GM08714 (cell line): ENCODE measurements around the gene CAPN9.
"Not testable (repeated sequence)": the region's sequence is repeated elsewhere in the genome, so short reads cannot be mapped to it uniquely, and the experiment has no call there.

Source experiments
- H3K4me3 ChIP-seq: fragments of 200-500 bp; sonication (Bioruptor generic); 2 replicates; pipeline ENCODE4 v1.5.1; 2014; ENCODE audit warnings: mild to moderate bottlenecking, low read length, inconsistent platforms
- ZNF274 ChIP-seq: IDR thresholded peaks from 2 replicates; pipeline ENCODE4 v1.6.1; 2012; ENCODE audit warnings: mild to moderate bottlenecking, low read depth, low read length

CAPN9 gene

DNA sequence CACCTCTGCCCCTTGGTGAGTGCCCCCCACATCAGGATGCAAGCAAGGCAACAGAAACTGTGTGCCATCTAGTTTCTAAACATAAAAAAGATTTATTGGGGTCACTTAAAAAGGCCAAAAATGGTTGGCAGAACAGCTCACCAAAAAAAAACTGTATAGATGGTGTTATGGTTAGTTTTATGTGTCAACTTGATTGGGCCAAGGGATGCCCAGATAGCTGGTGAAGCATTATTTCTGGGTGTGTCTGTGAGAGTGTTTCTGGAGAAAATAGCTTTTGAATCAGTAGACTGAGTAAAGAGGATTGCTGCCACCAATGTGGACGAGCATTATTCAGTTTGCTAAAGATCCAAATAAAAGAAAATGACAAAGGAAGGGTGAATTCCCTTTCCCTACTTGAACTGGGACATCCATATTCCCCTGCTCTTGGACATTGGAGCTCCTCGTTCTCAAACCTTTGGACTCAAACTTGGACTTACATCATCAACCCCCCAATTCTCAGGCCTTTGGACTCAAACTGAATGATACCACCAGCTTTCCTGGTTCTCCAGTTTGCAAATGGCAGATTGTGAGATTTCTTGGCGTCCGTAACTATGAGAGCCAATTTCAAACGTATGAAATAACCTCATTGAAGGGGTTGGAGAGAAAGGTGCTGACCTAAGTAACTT lies 16.9 kb downstream of the CAPN9 start:
- TF ChIP-seq ZNF274: no peak

DNA sequence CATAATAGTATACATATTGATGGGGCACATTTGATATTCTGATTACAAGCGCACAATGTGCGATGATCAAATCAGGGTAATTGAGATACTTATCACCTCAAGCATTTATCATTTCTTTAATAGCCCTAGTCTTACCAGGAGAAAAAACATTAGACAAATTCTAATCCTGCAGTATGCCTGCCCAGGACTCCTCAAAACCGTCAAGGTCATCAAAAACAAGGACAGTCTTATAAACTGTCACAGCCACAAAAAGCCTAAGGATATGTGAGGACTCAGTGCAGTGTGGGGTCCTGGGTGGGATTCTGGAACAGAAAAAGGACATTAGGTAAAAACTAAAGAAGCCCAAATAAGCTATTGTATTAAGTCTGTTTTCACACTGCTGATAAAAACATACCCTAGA lies 19.1 kb downstream of the CAPN9 start:
- TF ChIP-seq ZNF274: no peak
- H3K4me3 ChIP-seq: no peak overlapping the region

More for the DNA sequence above, 16.9 kb downstream of the CAPN9 start:
- no peak overlapping the region for H3K4me3 ChIP-seq

DNA sequence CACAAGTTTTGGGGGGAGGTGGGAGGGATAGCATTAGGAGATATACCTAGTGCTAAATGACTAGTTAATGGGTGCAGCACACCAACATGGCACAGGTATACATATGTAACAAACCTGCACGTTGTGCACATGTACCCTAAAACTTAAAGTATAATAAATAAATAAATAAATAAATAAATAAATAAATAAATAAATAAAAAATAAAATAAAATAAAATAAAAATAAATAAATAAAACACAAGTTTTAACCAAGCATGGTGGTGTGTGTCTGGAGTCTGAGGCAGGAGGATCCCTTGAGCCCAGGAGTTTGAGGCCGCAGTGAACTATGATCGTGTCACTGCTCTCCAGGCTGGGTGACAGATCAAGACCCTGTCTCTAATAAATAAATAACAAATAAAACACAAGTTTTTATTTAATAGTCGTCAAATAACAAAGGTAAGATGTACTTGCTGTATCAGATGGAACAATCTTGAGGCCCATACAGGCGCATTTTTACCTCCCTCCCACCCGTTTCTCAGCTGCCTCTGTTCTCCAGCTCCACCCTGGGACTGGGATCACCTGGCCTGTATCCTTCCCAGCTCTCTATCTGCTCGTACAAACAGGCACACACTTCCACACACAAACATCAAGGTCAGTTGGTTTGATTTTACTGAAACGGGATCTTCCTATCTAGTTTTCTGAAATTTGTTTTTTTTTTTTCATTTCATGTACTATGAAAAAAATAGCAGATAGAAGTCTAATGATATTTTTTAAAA lies 20.8 kb downstream of the CAPN9 start:
- H3K4me3 ChIP-seq: not testable (repeated sequence)

DNA sequence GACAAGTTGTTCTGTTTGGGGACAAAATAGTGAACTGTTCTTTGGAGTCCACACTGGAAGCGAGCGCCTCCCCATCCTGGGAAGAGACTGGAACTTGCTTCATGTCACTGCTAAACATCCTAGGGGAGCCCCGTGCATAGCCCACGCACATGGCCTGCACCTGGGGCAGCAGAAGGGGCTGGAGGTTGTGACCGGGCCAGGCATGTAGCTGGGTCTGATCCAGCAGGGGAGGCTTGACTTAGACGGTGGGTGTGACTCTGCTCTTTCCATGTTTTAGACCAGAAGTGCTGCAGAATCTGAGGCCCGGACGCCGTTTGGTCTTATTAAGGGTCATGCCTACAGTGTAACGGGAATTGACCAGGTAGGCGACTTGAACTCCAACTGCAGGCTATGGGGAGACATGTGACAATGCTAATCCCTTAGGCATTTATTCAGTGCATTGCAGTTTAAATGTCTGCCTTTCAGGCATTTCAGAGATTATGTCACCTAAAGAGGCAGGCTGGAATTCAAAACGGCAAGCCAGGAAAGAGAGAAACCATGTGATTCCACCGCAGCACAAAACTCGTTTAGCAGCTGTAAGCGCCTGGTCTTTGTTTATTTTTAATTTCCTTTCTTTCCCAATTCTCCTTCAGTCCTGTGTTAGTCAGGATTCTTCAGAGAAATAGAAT lies 21.8 kb downstream of the CAPN9 start:
- TF ChIP-seq ZNF274: no peak
- H3K4me3 ChIP-seq: no peak overlapping the region

DNA sequence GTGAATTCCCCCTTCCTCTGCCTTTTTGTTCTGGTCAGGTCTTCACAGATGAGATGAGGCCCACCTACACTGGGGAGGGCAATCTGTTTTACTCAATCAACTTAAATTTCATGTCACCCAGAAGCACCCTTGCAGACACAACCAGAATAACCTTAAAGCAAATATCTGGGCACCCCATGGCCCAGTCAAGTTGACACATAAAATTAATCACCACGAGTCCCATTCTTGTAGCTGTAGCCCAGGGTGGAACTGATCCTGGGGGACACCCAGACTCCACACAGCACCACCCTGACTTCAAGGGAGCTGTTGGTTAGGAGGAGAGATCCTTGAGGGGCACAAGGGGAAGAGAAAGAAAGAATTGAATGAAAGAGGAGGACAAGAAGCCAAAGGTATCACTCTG lies 23.1 kb downstream of the CAPN9 start:
- no peak for TF ChIP-seq ZNF274
- H3K4me3 ChIP-seq: no peak overlapping the region

DNA sequence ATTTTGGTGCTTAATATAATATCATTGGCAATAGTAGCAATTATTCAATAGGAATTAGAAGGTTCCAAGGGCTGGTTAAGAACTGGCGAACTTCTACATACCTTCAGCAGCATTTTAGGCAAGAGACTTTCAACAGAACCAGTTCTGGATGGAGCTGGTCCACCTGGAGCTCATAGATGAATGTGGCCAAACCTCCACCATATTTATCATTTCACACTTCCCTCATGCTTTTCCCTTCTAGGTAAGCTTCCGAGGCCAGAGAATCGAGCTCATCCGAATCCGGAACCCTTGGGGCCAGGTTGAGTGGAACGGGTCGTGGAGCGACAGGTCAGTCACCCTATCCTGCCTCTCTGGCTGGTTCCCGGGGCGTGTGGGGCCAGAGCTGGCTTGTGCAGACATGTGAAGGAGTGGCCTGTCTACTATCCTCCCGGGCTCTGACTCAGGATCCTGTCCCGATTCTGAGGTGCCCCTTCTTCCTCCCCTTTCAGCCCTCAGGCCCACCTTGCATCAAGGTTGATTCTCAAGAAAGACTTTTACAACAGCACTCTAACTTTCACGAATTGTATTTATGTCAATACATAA lies 24.7 kb downstream of the CAPN9 start:
- no peak for TF ChIP-seq ZNF274
- H3K4me3 ChIP-seq: no peak overlapping the region

DNA sequence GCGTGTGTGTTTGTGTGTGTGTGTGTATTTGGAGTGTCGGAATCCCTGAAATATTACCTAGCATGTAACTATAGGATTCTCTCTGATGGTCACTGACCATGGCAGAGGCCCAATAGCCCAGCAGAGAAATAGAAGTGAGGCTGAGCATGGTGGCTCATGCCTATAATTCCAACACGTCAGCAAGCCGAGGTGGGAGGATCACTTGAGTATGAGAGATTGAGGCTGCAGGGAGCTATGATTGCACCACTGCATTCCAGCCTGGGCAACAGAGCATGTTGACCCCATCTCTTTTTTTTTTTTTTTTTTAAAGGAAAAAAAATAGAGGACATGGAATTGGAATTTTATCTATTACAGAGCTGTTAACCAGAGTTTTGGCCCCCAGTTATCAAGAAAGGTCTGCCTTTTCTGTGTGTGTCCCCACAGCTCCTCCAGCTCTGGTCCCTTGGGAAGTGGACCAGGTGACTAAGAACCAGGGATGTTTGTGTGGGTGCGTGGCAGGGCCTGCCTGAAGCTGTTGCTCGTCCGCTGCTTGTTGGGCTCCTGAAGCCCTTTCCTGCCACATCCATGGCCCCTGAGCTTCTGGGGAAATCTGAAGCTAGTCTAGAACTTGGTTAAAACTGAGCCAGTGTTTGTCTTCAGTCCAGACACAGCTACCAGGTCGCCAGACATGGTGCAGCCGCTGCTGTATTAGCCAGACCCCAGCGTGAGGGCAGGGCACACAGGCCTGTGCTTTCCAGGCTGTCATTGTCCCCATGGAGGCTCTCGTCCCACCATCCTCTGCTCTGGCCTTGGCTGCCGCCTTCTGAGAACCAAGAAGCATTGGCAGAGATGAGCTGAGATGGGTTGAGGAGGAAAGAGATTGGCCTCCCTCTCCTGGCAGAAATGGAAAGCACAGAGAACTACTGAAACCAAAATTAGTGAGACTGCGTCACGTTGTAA lies 25.5 kb downstream of the CAPN9 start:
- TF ChIP-seq ZNF274: no peak
- H3K4me3 ChIP-seq: no peak overlapping the region

DNA sequence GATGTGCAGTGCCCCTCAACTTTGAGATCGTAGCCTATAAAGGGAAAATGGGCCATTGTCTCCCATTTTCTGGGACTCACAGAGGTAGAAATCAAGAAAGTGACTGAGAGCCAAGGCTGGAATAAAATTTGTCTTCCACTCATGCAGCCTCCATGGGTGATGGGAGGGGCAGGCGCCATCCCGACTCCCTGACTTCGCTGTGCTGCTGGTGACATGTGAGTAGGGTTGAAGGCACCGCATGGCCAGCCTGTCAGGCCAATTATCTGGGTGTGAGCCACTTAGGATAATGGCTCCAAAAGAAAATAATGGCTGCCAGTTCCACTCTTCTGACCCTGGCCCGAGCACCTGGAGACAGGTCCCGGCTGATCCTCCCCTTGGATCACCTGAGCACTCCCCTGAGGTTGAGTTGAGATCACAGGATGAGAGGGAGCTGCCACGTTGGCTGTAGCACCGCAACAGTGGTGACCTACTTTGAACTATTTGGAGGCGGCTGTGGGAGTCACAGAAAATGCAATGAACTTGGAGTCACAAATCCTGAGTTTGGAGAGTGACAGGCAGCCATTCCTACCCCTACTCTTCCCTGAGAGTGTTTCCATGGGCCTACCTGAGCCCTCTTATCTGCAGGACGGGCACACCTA lies 26.3 kb downstream of the CAPN9 start:
- H3K4me3 ChIP-seq: no peak overlapping the region
- no peak for TF ChIP-seq ZNF274

DNA sequence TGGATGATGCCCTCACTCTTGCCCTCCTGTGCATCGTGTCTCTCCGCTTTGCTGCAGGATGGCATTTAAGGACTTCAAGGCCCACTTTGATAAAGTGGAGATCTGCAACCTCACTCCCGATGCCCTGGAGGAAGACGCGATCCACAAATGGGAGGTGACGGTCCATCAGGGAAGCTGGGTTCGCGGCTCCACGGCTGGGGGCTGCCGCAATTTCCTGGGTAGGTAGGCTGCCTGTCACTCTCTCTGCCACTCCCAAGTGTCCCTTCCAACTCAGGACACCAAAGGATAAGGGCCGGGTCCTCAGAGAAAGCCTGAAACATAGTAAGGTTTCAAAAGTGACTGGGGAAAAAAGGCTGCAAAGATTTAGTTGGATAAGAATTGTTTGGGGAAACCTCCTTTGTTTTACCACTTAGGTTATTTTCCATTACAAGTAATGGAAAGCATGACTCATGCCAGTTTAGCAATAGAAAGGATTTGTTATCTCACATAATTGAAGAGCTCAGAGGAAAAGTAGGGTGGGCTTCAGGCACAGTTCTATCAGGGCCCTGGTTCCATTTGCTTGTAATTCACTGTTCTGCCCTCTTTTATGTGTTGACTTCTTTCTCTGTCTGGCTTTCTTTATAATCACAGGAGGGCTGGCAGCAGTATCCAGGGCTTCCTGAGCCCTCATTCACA lies 31.9 kb downstream of the CAPN9 start:
- TF ChIP-seq ZNF274: no peak

DNA sequence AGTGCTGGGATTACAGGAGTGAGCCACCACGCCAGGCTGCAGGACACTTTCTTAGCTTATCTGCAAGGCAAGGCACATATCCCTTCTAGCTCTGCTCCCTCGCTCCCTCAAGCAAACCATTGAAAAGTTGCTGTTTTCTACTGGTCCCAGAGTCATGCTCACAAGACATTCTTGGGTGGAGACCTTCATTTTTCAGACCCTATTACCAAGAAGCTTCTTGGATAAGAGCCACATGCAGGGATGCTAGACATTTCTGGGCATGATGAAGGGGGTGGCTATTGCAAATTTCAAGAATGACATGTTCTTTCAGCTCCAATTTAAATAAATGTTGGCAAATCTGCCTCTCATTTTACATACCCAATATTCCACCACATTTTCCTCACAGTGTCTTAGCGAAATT lies 33.9 kb downstream of the CAPN9 start:
- TF ChIP-seq ZNF274: no peak
- no peak overlapping the region for H3K4me3 ChIP-seq

More for the DNA sequence above, 31.9 kb downstream of the CAPN9 start:
- no peak overlapping the region for H3K4me3 ChIP-seq

DNA sequence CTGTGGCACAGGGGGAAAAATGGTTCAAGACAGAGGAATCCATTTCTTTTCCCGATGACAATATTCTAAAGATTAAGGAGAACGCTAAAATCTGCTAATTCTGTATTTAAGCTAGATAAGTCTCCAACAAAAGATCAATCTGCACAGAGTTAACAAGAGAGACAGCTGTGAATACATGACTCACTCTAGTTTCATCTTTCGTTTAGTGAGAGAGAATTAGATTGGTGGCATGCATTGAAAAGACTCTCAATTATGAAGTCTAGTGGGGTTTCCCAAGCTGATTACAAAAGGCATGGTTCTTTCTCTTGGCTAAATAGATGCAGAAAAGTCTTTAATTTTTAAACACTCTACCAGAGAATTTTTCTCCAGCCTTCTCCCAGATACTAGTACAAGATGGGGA lies 34.4 kb downstream of the CAPN9 start:
- no peak for TF ChIP-seq ZNF274
- H3K4me3 ChIP-seq: no peak overlapping the region

DNA sequence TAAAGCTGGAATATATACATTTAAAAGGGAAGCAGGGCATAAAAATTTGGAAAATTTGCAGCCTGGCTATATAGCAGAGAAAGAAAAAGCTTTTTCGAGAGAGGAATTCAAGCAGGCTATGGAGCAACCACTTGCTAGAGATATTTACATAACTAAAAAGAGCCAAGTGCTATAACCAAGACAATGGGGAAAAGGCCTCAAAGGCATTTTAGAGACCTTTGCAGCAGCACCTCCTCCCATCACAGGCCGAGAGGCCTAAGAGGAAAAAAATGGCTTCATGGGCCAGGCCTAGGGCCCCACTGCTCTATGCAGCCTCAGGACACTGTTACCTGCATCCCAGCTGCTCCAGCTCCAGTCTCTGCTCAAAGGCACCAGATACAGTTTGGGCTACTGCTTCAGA lies 37.0 kb downstream of the CAPN9 start:
- no peak for TF ChIP-seq ZNF274
- no peak overlapping the region for H3K4me3 ChIP-seq
